ENCODE results near the gene EIF4EBP2.

DNA sequence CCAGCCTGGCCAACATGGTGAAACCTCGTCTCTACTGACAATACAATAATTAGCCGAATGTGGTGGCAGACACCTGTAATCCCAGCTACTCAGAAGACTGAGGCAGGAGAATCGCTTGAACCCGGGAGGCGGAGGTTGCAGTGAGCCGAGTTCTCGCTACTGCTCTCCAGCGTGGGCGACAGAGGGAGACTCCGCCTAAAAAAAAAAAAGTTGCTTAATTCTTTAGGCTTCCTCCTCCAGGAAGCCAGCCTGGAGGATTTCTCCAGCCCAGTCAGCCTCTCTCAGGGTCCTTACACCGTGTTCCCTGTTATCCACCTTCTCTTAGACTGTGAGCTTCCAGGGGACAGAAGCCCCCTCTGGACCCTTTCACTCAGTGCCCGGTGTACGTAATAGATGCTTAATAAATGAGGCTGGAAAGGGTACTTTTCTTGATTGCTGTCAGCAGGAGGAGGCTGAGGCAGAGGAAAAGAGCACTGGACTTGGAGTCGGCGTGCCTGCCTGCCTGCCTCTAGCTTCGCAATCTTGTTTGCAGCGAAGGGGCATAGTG lies 53.9 kb downstream of the EIF4EBP2 start:
- no peak for TF ChIP-seq EZH2 (IDR thresholded peaks at IDR 0.05; ENCODE audit: insufficient read depth, poor library complexity, severe bottlenecking)
- TF ChIP-seq EZH2phosphoT487 (IDR thresholded peaks at IDR 0.05; ENCODE audit: insufficient read depth, low read depth) = no peak

Measured in GM23248 (cell line).